GM19023 (cell line): ENCODE results near the gene PCNP.
"Not testable (repeated sequence)": the region's sequence is repeated elsewhere in the genome, so short reads cannot be mapped to it uniquely, and the experiment has no call there.

Source experiments
- ATAC-seq: cut with Tn5 transposase; IDR thresholded peaks from one replicate; pipeline ENCODE4 v1.9.1; 2021; ENCODE audit warnings: mild to moderate bottlenecking, moderate library complexity; ENCODE audit not compliant: unreplicated experiment

Gene PCNP, protein sequence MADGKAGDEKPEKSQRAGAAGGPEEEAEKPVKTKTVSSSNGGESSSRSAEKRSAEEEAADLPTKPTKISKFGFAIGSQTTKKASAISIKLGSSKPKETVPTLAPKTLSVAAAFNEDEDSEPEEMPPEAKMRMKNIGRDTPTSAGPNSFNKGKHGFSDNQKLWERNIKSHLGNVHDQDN

DNA sequence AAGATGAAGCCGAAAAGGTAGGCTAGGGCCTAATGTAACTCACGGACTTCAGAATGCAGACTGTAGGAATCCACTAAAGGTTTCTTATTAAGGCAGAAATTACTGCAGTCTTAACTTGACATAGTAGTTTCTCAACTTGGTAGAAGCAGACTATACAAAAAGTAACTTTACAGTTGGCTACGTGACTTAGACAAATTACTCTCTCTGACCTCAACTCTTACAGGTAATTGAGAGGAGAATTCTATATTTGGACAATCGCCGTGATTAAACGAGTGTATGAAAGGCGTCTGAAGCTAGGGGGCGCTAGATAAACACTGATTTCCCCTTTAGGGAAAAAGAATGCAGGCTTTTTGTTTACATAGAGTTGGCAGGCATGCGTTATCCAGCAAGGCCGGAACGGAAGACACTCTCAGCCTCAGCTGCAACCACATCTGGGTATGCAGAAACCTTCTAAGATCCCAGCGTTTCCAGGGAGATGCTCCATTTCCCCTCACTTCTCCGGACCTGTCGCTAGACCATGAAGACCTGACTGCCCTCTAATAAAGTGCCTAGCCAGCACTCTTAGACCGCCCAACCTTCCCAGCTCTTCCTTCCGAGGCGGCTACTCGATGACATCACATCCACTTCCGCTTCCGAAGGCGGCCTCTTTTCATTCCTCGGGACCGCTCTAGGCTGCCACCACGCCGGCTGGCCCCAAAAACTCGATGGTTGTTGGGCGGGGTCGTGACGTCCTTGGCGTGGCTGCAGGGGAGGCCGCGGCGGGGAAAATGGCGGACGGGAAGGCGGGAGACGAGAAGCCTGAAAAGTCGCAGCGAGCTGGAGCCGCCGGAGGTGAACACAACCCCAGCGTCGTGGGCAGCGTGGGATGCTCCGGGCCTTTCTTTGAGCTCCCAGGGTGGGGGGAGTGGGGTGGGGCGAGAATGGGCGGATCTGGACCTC, at the start of gene PCNP:
Gene PCNP, plus strand, starts transcription at position 732 of the 939 bp plus-strand sequence. Its CDS starts 36 bp downstream, at position 768.
- peak; percentile 87 for ATAC-seq

DNA sequence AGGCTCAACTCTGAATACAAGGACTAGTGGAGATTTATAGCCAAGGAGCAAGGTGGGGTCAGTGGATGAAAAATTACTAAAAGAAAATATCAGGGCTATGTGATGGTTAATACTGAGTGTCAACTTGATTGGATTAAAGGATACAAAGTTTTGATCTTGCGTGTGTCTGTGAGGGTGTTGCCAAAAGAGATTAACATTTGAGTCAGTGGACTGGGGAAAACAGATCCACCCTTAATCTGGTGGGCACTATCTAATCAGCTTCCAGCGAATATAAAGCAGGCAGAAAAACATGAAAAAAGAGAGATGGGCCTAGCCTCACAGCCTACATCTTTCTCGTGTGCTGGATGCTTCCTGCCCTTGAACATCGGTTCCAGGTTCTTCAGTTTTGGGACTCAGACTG, 46.5 kb upstream of the PCNP start:
- no peak for ATAC-seq

DNA sequence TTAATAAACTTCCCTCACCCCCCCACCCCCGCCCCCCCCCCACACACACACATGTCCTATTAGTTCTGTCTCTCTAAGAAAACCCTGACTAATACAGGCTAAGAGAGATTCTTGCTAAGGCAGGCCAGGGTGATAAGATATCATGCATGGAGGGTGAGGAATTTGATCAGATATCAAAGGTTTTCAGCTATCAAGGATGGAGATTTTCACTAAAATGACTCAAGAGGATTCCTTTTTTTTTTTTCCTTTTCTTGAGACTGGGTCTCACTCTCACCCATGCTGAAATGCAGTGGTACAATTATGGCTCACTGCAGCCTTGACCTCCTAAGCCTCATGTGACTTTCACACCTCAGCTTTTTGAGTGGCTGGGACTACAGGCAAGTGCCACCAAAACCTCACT, 46.1 kb upstream of the PCNP start:
- no peak for ATAC-seq

DNA sequence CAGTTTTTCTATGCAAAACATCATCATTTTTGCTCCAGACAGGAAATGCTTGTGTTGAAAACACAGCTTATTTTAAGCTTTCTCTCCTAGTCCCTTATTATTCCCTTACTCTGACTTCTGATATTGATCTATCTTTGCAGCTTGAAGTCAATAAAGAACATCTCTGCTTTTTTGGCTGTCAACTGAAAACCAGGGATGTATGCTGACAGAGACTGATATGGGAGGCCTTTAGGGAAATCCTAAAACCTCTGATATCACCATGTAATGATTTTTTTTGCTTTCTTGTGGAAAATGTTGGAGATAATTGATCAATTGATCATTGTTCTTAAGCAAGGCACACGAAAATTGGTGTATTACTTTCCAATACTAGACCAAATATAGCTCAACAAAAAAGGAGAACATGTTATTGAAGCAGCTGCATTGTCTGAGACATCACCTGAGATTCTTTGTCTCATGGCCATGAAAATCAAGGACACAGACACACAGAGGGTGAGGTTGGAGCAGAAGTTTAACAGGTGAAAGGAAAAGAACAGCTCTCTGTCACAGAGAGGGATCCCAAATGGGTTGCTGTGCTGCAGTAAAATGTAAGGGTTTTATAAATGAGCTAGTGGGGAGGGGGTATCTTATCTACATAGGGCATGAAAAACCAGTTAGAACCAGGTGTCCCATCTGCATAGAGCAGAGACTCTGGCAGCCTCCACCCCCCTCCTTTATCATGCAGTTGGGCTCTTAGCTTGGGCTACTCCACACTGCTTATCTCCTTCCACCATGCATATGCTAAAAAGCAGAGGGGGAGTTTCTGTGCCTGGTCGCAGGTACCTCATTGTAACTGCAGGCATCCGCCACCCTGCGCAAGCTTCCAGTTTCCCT, 43.9 kb upstream of the PCNP start:
- ATAC-seq, result no peak

DNA sequence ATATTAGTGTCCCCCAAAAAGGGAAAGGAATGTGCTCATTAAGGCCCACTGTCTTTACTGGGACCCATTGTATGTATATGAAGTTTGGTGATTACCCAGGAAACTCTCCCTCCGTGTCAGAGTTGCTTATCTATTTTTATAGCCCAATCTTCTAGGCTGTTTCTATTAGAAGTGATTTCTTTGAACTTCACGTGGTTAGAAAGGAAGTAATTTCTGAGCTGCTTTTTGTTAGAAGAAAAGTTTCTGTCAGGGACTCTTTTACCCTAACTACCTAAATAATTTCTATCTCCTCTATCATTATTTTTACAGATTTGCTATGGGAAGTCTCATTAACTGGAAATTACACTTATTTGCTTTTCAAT, 43.3 kb upstream of the PCNP start:
- ATAC-seq, result no peak

DNA sequence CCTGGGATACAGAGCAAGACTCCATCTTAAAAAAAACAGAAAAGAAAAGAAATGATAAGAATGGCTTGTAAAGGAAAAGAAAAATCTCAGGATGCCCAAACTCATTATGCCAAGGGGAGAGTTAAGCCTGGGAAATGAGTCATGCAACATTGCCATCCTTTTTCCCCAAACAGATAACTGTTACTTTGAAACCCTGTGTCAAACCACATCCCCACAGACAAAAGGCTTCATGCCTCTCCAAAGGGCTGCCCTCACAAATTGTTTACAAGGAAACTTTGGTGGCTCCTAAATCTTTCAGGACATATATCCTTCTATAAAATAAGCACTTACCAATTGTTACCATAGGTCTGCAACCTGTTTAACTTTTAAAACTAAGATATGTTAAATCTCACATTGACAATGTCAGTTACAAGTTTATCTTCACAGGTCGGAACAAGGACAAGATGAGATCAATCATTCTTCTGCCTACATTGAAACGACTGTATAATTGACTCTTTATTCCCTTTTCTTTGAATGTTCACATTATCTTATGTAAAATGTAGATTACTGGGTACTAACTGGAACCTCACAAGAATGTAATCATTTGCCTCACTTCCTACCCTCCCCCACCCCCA, 42.4 kb upstream of the PCNP start:
- no peak for ATAC-seq

DNA sequence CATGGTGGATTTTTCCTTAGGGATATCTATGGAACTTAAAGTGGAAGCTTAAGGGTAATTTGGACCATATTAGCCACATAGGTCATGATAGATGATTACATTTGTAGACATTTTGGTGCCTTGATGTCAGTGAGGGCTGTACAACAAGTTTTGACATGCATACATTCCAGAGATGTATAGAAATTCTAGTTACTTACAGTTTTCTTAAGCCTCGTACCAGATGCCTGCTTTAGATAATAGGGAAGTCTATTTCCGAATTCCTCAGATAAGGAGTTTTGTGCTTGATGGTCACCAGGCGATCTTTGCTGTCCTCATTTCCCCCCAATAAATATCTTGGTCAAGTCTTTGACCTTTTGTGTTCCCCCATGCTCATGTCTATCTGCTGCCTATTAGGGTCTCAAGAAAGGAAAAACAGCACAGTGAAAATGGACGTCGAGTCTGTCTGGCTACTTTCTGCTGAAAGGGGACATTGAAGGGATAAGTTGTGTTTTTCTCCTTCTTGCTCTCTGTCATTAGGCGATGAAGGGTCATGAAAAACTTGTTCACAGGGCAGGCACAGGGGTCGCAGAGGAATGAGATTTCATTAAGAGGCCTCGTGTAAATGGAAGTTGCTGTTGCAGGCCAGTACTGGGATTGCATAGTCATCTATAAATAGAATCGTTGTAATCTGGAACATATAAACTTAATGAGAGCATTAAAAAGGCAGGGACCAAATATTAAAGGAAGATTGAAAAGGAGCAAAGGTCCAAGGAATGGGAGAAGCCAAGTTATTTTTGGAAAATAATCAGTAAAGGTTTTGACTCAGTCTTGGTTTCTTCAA, 41.0 kb upstream of the PCNP start:
- no peak for ATAC-seq

DNA sequence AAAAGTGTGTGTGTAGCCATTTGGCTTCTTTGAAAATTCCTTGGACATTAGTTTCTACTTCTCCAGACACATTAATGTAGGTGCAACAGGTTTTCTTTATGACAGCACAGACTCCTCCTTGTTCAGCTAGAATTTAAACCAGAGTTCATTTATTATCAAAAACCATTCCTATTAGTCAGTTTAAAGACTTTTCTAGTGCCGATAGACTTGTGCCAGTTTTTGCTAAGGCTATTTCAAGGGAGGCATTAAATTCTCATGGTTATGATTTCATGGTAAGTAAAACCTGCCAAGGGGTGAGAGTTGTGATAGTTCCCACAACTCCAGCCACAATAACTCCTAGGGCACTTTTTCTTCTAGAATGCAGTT, 40.4 kb upstream of the PCNP start:
- ATAC-seq, result no peak

DNA sequence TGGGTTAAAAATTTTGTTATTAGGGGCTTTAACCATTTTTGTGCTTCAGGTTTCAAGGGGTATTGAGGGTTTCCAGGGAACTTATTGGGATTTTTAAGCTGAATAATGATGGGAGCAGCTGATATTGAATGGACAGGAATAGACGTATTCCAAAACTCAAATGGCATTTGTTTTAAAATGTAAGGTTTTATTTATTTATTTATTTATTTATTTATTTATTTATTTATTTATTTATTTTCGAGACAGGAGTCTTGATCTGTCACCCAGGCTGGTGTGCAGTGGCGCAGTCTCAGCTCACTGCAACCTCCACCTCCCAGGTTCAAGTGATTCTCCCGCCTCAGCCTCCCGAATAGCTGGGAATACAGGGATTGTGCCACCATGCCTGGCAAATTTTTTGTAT, 38.8 kb upstream of the PCNP start:
- no peak for ATAC-seq

DNA sequence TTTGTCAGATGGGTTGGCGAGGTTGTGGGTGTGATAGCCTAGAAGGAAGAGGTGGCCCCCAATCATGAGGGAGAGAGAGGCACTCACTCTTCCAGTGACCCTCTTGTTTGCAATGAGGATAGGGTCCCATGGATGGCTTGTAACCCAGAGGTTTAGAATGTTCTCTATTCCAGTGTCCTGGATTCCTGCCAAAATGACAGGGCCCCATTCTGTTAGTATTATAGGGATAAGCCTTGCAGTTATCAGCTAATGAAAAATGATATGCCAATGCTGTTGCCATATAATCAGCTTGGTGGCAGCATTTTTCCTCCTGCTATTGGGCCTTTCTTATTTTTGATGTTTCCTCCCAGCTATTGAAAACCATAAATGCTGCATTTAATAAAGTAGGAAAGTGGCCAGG, 37.7 kb upstream of the PCNP start:
- ATAC-seq, result no peak

DNA sequence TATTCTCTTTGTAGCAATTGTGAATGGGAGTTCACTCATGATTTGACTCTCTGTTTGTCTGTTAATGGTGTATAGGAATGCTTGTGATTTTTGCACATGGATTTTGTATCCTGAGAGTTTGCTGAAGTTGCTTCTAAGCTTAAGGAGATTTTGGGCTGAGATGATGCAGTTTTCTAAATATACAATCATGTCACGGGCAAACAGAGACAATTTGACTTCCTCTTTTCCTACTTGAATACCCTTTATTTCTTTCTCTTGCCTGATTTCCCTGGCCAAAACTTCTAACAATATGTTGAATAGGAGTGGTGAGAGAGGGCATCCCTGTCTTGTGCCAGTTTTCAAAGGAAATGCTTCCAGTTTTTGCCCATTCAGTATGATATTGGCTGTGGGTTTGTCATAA, 37.0 kb upstream of the PCNP start:
- not testable (repeated sequence) for ATAC-seq

DNA sequence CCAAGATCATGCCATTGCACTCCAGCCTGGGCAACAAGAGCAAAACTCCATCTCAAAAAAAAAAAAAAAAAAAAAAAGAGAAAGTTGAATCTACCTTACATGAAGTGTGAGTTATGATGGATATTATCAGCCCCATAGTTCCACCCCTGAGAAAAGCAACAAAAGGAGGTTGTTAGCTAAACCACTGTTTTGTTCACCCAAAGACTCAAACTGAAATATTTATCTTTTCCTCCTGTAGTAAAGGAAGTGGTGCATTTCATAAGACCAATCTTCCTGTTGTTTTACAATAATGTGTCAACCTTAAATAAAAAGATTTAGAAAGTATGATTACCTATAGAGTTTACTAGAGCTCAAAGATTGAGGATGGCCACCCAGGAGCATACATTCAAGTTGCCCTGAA, 31.0 kb upstream of the PCNP start:
- ATAC-seq, result no peak

DNA sequence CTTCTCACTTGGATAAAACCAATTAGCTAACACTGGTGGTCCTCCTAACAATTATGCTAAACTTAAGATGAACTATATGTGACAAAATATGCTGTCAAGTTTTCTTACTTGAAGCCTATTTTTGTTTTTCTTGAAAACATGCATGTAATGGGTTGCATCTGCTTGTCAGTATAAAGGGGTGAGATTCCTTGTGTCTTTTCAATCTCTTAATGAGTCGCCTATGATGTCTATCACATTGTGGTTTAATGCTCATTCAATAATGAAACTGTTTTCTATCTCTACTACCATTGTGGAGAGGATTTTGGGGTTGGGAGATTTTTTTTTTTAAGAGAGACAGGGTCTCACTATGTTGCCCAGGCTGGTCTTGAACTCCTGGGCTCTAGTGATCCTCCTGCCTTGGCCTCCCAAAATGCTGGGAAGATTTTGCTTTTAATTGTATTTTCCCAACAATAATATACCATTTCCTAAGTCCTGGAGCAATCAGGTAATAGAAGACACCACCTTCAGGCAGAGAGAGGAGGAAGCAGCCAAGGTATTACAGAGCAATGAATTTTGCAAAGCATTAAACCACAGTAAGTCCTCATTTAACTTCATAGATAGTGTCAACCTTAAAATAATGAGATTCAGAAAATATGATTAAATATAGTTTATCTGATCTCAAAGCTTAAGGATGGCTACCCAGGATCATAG, 29.7 kb upstream of the PCNP start:
- ATAC-seq, result no peak

DNA sequence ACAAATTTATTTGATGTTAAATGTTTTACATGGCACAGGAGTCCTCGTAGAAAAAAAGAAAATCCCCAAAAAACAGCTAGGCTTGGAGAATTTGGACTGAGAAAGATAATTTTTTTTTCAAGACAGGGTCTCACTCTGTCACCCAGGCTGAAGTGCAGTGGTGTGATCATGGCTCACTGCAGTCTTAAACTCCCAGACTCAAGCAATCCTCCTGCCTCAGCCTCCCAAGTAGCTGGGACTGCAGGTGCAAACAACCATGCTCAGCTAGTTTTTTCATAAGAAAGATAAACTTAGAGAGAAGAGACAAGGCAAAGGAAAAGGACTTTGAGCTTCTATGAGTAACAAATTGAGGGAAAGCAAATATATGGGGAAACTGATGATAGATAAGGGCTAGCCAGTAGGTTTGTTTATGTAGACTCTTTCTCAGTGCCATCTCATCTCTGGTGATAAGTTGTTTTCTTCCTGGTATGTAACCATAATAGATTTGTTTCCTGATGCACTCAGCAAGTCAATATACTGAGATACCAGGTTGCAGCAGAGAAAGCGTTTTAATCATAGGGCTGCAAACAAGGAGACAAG, 25.4 kb upstream of the PCNP start:
- ATAC-seq, result no peak

DNA sequence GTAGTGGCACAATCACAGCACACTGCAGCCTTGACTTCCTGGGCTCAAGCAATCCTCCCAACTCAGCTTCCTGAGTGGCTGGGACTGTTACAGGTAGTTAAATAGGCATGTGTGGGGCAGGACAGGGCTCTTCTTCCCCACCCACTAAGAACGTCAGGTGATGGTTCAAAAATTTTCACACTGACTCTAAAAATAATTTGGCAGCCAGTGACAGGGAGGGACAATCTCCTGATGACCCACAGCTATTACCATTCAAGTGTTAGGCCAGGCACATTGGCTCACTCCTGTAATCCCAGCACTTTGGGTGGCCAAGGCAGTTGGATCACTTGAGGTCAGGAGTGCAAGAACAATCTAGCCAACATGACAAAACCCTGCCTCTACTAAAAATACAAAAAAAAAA, 24.5 kb upstream of the PCNP start:
- no peak for ATAC-seq

DNA sequence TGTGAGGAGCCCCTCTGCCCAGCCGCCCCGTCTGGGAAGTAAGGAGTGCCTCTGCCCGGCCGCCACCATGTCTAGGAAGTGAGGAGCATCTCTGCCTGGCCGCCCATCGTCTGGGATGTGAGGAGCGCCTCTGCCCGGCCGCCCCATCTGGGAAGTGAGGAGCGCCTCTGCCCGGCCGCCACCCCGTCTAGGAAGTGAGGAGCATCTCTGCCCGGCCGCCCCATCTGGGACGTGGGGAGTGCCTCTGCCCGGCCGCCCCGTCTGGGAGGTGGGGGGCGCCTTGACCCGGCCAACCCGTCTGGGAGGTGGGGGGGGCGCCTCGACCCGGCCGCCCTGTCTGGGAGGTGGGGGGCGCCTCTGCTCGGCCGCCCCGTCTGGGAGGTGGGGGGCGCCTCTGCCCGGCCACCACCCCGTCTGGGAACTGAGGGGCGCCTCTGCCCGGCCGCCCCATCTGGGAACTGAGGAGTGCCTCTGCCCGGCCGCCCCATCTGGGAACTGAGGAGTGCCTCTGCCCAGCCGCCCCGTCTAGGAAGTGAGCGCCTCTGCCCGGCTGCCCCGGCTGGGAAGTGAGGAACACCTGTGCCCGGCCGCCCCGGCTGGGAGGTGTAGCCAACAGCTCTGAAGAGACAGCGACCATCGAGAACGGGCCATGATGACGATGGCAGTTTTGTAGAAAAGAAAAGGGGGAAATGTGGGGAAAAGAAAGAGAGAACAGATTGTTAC, 22.5 kb upstream of the PCNP start:
- not testable (repeated sequence) for ATAC-seq

DNA sequence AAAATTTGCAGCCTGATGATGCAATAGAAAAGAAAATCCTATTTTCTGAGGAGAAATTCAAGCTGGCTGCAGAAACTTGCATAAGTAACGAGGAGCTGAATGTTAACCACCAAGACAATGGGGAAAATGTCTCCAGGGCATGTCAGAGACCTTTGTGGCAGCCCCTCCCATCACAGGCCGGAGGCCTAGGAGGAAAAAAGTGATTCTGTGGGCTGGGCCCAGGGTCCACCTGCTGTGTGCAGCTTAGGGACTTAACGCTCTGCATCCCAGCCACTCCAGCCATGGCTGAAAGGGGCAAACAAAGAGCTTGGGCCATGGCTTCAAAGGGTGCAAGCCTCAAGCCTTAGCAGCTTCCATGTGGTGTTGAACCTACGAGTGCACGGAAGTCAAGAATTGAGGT, 20.6 kb upstream of the PCNP start:
- not testable (repeated sequence) for ATAC-seq

DNA sequence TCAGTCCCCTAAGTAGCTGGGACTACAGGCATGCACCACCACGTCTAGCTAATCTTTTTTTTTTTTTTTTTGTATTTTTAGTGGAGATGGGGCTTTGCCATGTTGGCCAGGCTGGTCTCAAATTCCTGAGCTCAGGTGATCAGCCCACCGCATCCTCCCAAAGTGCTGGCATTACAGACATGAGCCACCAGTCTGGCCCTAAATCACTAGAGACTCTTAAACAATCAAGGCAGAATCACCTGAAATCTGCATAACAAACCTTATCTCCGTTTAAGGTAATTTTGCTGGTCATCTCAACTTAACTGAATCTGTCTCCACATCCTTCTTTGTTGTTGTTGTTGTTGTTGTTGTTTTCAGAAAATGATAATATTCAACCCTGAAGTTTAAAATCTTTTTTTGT, 17.9 kb upstream of the PCNP start:
- no peak for ATAC-seq
